Prostate gland (tissue), 2 donors: ENCODE measurements around the gene COL4A6. TPM values are rescaled to one million over a fixed set of nuclear protein-coding genes. Genes with fewer than 3 reads are reported as not detected.

Source experiments
- DNase-seq: peaks from one replicate; pipeline ENCODE4 v3.0.0-alpha.2; 2019; ENCODE audit warnings: low spot score
- H3K27ac ChIP-seq, 2 donors: fragments of 200-600 bp; sonication (generic); 2 replicates each; pipeline ENCODE4 v1.5.1; 2017 to 2019
- H3K27me3 ChIP-seq: fragments of 200-600 bp; sonication (generic); replicated peaks from 2 replicates; pipeline ENCODE4 v1.5.1; 2019; ENCODE audit not compliant: insufficient read depth
- H3K36me3 ChIP-seq, 2 donors: fragments of 200-600 bp; sonication (generic); 1 replicate in 1 of 2; 2 replicates in 1 of 2; pipeline versions ENCODE4 v1.5.1 to v1.8.1; 2017 to 2019
- H3K4me1 ChIP-seq: fragments of 200-600 bp; sonication (generic); replicated peaks from 2 replicates; pipeline ENCODE4 v1.5.1; 2019
- H3K4me3 ChIP-seq, 2 donors: fragments of 200-600 bp; sonication (generic); 2 replicates each; pipeline ENCODE4 v1.5.1; 2017 to 2019
- H3K9me3 ChIP-seq: fragments of 200-600 bp; sonication (generic); 2 replicates; pipeline ENCODE4 v1.5.1; 2017
- POLR2A ChIP-seq: fragments of 450-650 bp; IDR thresholded peaks from one replicate; pipeline ENCODE4 v1.6.1; 2016; ENCODE audit warnings: antibody characterized with exemption, mild to moderate bottlenecking
- POLR2AphosphoS5 ChIP-seq: sonication (generic); formaldehyde crosslinking; IDR thresholded peaks from one replicate; pipeline ENCODE4 v1.6.1; 2017; ENCODE audit warnings: antibody characterized with exemption
- WGBS: methylation state at CpG from one replicate; pipeline ENCODE4 v1.1.5; 2018; 5-methylcytosine and 5-hydroxymethylcytosine counted together
- intact Hi-C: fragments of 100-400 bp; cut with DNase I; formaldehyde crosslinking; loops from one replicate; pipeline ENCODE4 v1.14.2; 2022
- total RNA-seq, 2 donors: library from RNA; depleted of rRNA; stranded (reverse); fragments of >200 nt; gene quantifications; one replicate each; pipeline ENCODE4 v1.1.0, GENCODE V29; 2016
- TF ChIP-seq, protein P1 (sequence below), 4 experiments: fragments of 200-600 bp in 2 of 4; fragments of 450-650 bp in 2 of 4; sonication (generic) in 2 of 4; IDR thresholded peaks; 1 replicate in 3 of 4; 2 replicates in 1 of 4; pipeline ENCODE4 v1.5.1; 2016 to 2019; ENCODE audit warnings: antibody characterized with exemption in 4 of 4, mild to moderate bottlenecking in 2 of 4, moderate library complexity in 2 of 4

COL4A6 gene
- total RNA-seq, 2 donors from 2014 or later: 13.5 to 16.7 TPM

DNA sequence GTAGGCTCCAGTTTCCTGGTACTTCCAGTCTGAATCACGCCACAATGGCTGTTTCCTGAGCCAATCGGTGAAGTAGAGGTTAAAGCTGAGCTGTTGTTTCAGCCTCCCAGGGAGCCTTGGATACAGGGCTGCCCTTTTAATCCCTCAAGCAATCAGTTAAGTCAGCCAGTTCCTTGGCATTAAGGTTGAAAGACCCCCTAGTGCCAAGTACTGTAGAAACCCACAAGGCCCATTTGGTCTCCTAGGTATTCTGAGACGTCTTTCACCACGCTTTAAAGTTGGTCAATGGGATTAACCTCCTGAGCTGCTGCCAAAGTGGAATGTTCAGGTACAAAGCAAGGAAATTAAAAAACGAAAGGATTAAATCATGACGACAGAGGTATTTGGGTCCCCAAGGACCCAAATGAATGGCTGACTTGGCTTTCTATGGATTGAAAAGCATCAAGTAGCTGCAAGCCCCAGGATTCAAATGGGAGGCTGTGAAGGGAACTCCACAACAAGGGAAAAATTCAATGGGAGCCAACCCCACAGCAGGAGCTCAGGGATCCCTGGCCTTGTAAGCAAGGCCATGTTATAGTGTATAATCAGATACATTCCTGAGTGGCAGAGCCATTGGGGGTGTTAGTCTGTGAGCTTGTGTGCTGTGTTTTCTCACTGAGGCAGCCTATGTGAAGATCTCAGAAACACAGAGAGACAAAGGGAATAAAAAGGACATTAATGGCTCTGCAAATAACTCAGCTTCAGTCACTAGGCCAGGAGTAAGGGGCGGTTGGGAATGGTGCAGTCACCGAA lies 260.7 kb downstream of the COL4A6 start:
- no peaks in the 10 kb centered on the region for H3K9me3 ChIP-seq
- DNase-seq: no peak
- H3K27ac ChIP-seq: no peak overlapping the region
- H3K36me3 ChIP-seq: no peaks in the 10 kb centered on the region
- H3K4me1 ChIP-seq: no peaks in the 10 kb centered on the region
- H3K27me3 ChIP-seq: no peaks in the 10 kb centered on the region
- intact Hi-C loops: no loop called here
- no peak overlapping the region for H3K4me3 ChIP-seq
- 95% methylated on average over 7 of the region's 8 CpGs for WGBS
- TF ChIP-seq, protein P1, sequence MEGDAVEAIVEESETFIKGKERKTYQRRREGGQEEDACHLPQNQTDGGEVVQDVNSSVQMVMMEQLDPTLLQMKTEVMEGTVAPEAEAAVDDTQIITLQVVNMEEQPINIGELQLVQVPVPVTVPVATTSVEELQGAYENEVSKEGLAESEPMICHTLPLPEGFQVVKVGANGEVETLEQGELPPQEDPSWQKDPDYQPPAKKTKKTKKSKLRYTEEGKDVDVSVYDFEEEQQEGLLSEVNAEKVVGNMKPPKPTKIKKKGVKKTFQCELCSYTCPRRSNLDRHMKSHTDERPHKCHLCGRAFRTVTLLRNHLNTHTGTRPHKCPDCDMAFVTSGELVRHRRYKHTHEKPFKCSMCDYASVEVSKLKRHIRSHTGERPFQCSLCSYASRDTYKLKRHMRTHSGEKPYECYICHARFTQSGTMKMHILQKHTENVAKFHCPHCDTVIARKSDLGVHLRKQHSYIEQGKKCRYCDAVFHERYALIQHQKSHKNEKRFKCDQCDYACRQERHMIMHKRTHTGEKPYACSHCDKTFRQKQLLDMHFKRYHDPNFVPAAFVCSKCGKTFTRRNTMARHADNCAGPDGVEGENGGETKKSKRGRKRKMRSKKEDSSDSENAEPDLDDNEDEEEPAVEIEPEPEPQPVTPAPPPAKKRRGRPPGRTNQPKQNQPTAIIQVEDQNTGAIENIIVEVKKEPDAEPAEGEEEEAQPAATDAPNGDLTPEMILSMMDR (IDR thresholded peaks at IDR 0.05): no peak
- TF ChIP-seq POLR2AphosphoS5 (no peak), POLR2A (no peak)

DNA sequence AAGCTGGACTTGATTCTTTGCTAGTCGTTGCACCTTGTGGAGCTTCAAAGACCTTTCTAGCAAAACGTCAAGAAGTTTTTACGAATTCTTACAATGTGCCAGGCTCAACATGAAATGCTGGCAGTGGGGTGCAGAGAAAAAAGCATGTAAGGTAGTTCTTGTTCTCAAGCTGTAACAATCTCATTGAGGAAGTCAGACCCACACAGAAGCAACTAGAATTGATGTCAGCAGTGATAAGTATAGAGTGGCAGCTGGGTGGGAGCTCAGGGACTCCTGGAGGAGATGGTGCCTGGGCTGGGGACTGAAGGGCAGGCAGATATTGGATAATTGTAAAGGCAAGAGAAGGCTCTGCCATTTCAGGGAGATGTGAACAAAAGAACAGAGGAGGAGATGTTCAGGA lies 264.3 kb downstream of the COL4A6 start:
- no peak for DNase-seq
- no peaks in the 10 kb centered on the region for H3K9me3 ChIP-seq
- no peak overlapping the region for H3K4me3 ChIP-seq
- H3K27ac ChIP-seq: no peak overlapping the region
- 43% methylated on average over 3 of the region's 3 CpGs for WGBS
- no peaks in the 10 kb centered on the region for H3K36me3 ChIP-seq
- no peaks in the 10 kb centered on the region for H3K27me3 ChIP-seq
- H3K4me1 ChIP-seq: no peaks in the 10 kb centered on the region
- intact Hi-C loops: no loop called here
- TF ChIP-seq, protein P1 (IDR thresholded peaks at IDR 0.05): no peak
- TF ChIP-seq POLR2AphosphoS5: no peak

DNA sequence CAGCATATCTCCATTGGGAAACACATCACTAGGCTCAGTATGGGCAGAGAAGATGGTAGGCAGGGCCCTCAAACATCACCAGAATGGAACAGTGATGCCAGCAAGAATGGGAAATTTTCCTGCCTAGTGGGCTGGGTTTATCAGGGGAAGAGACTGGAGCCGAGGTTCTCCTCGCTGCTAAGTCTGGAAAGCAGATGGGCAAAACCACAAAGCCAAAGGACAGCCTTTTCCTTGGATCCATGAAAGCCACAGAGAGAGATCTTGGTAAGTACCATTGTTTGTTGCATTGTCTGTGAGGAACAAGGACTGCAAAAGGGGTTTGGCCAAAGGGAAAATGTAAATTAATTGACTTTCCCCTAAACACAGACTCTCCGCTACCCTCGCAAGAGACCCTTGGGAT lies 266.6 kb downstream of the COL4A6 start:
- WGBS: 100% methylated on average over 4 of the region's 4 CpGs

DNA sequence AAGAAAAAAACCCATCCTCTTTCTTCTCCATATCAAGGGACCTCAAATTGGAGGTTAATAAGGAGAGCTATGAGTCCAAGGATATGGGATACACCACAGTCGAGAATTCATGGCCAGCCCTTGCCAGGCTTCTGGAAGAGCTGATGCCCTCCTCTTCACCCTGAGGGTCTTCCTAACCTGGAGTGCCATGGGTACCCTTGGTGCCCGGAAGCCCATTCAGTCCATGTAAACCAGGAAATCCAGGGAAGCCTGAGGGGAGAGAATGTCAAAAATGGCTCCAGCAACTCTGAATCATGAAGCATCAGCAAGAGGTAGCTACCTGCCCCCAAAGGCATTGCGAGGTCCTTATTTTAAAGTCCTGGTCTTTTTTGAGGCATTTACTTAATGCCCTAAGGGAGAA lies 268.5 kb downstream of the COL4A6 start:
- Histone ChIP-seq H3K36me3 (no peaks in the 10 kb centered on the region), H3K4me1 (no peaks in the 10 kb centered on the region), H3K9me3 (no peaks in the 10 kb centered on the region), H3K4me3 (no peak overlapping the region), H3K27ac (no peak overlapping the region), H3K27me3 (no peaks in the 10 kb centered on the region)
- intact Hi-C loops: no loop called here
- WGBS: 95% methylated on average over 3 of the region's 3 CpGs
- no peak for TF ChIP-seq POLR2A
- TF ChIP-seq, protein P1 (IDR thresholded peaks at IDR 0.05): no peak
- no peak for TF ChIP-seq POLR2AphosphoS5
- no peak for DNase-seq

More for the DNA sequence above, 266.6 kb downstream of the COL4A6 start:
- intact Hi-C loops: no loop called here
- Histone ChIP-seq H3K4me3 (no peak overlapping the region), H3K27ac (no peak overlapping the region), H3K36me3 (no peaks in the 10 kb centered on the region), H3K9me3 (no peaks in the 10 kb centered on the region), H3K4me1 (no peaks in the 10 kb centered on the region), H3K27me3 (no peaks in the 10 kb centered on the region)
- TF ChIP-seq POLR2AphosphoS5 (no peak), POLR2A (no peak)
- TF ChIP-seq, protein P1 (IDR thresholded peaks at IDR 0.05): no peak
- no peak for DNase-seq
